K562 (cell line): ENCODE results near the gene RAD51AP1. TPM values are rescaled to one million over a fixed set of nuclear protein-coding genes. Genes with fewer than 3 reads are reported as not detected.

Experiments used
- CGGBP1 ChIP-seq: fragments of 250-450 bp; sonication (Bioruptor Pico); IDR thresholded peaks from 2 replicates; pipeline ENCODE4 v1.9.0; 2021; ENCODE audit warnings: mild to moderate bottlenecking
- FOXA1 ChIP-seq: fragments of 450-650 bp; IDR thresholded peaks from 2 replicates; pipeline ENCODE4 v1.6.1; 2016; ENCODE audit warnings: mild to moderate bottlenecking, borderline replicate concordance
- FOXJ3 ChIP-seq: sonication (generic); formaldehyde crosslinking; IDR thresholded peaks from 2 replicates; pipeline ENCODE4 v1.4.0; 2020; ENCODE audit warnings: mild to moderate bottlenecking, missing genetic modification reagents
- HCFC1 ChIP-seq: IDR thresholded peaks from 2 replicates; pipeline ENCODE4 v1.6.1; 2012; ENCODE audit warnings: low read depth, low read length, improper control_type of control experiment
- NFATC3 ChIP-seq: fragments of 450-650 bp; IDR thresholded peaks from 2 replicates; pipeline ENCODE4 v1.6.1; 2017; ENCODE audit warnings: mild to moderate bottlenecking
- POLR2B ChIP-seq: fragments of 450-650 bp; IDR thresholded peaks from 2 replicates; pipeline ENCODE4 v1.6.1; 2018; ENCODE audit warnings: low read depth; ENCODE audit not compliant: partially characterized antibody
- POLR2H ChIP-seq: IDR thresholded peaks from 2 replicates; pipeline ENCODE4 v1.6.1; 2016; ENCODE audit warnings: missing genetic modification characterization, low read depth, mild to moderate bottlenecking, control low read depth, missing compliant biosample characterization, moderate library complexity
- STAT5A ChIP-seq: IDR thresholded peaks from 2 replicates; pipeline ENCODE4 v1.6.1; 2012; ENCODE audit warnings: low read length, inconsistent platforms, borderline replicate concordance
- TAF1 ChIP-seq: IDR thresholded peaks from 2 replicates; pipeline ENCODE4 v1.6.1; 2011; ENCODE audit warnings: mild to moderate bottlenecking, low read length, moderate library complexity; ENCODE audit not compliant: insufficient read depth, control insufficient read depth, severe bottlenecking; ENCODE audit errors: extremely low read depth
- TAF9B ChIP-seq: fragments of 450-650 bp; IDR thresholded peaks from 2 replicates; pipeline ENCODE4 v1.6.1; 2018; ENCODE audit warnings: mild to moderate bottlenecking; ENCODE audit not compliant: partially characterized antibody
- TOE1 ChIP-seq, 2 experiments: fragments of 450-650 bp in 1 of 2; sonication (generic) in 1 of 2; formaldehyde crosslinking in 1 of 2; IDR thresholded peaks; 2 replicates each; pipeline versions ENCODE4 v1.7.1 to v1.8.0; 2016 to 2022; ENCODE audit warnings: borderline replicate concordance in 2 of 2, mild to moderate bottlenecking in 2 of 2, antibody characterized with exemption in 1 of 2, inconsistent platforms in 1 of 2, low read depth in 1 of 2, missing genetic modification reagents in 1 of 2, moderate library complexity in 1 of 2
- ZKSCAN1 ChIP-seq: fragments of 150-350 bp; IDR thresholded peaks from 2 replicates; pipeline ENCODE4 v1.6.1; 2016; ENCODE audit warnings: low read depth, low read length
- polyA plus RNA-seq, 8 experiments: library from polyadenylated mRNA; depleted of rRNA in 4 of 8; stranded (reverse) in 5 of 8; unstranded in 3 of 8; fragments of >200 nt; fragmentation: Nextera tagmentation in 2 of 8; fragmentation: Illumina TruSeq in 1 of 8; extraction: Ambion mirVana in 2 of 8; extraction: Trizol in 1 of 8; gene quantifications; 2 replicates each; pipeline versions ENCODE4 v1.2.1 to v1.2.3, GENCODE V29; 2011 to 2014; ENCODE audit warnings: inconsistent platforms in 1 of 8, missing spikeins in 1 of 8
- total RNA-seq, 7 experiments: library from RNA; depleted of rRNA in 6 of 7; stranded (reverse); fragments of >200 nt in 6 of 7; fragmentation: Illumina TruSeq in 2 of 7; extraction: Trizol in 2 of 7; gene quantifications; 2 replicates each; pipeline versions ENCODE4 v1.2.1 to v1.2.3, GENCODE V29; 2011 to 2021; ENCODE audit warnings: low replicate concordance in 1 of 7
- TF ChIP-seq, protein P1 (sequence below): sonication (generic); formaldehyde crosslinking; IDR thresholded peaks from 2 replicates; pipeline ENCODE4 v1.9.0; 2022; ENCODE audit warnings: mild to moderate bottlenecking, missing genetic modification reagents
- TF ChIP-seq, protein P2 (sequence below): sonication (generic); formaldehyde crosslinking; IDR thresholded peaks from 2 replicates; pipeline ENCODE4 v1.8.0; 2022; ENCODE audit warnings: mild to moderate bottlenecking, missing genetic modification reagents
- TF ChIP-seq, protein P3 (sequence below): sonication (generic); formaldehyde crosslinking; IDR thresholded peaks from 2 replicates; pipeline ENCODE4 v1.8.0; 2022; ENCODE audit warnings: mild to moderate bottlenecking, missing genetic modification reagents

The RAD51AP1 gene
- total and polyA plus RNA-seq, 9 of the 15 experiments (the other 6 are each of a cell fraction or from before 2014, with no cell fraction given), result 43.8 to 111 (median 89.1) TPM

- TF ChIP-seq TAF1, result peak; percentile 76
- TF ChIP-seq TOE1 (IDR thresholded peaks at IDR 0.05; ENCODE audit: borderline replicate concordance), result peak; percentile 80; the same call in 1 of the 2 replicates
- TF ChIP-seq TOE1 (CRISPR knock-in tag; IDR thresholded peaks at IDR 0.05; ENCODE audit: borderline replicate concordance, low read depth), result no peak
- peak; percentile 74 for TF ChIP-seq HCFC1
- no peak for TF ChIP-seq CGGBP1
- TF ChIP-seq NFATC3, result peak; percentile 55; the same call in 1 of the 2 replicates
- TF ChIP-seq POLR2H (tag), result peak; percentile 85
- no peak for TF ChIP-seq FOXJ3 (CRISPR knock-in tag)
- TF ChIP-seq, protein P1, sequence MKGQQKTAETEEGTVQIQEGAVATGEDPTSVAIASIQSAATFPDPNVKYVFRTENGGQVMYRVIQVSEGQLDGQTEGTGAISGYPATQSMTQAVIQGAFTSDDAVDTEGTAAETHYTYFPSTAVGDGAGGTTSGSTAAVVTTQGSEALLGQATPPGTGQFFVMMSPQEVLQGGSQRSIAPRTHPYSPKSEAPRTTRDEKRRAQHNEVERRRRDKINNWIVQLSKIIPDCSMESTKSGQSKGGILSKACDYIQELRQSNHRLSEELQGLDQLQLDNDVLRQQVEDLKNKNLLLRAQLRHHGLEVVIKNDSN (CRISPR knock-in tag), result peak; percentile 69
- no peak for TF ChIP-seq FOXA1
- TF ChIP-seq POLR2B, result peak; percentile 67
- TF ChIP-seq TAF9B, result peak; percentile 84
- TF ChIP-seq, protein P2, sequence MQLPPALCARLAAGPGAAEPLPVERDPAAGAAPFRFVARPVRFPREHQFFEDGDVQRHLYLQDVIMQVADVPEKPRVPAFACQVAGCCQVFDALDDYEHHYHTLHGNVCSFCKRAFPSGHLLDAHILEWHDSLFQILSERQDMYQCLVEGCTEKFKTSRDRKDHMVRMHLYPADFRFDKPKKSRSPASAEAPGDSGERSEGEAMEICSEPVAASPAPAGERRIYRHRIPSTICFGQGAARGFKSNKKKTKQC (CRISPR knock-in tag), result no peak
- TF ChIP-seq, protein P3, sequence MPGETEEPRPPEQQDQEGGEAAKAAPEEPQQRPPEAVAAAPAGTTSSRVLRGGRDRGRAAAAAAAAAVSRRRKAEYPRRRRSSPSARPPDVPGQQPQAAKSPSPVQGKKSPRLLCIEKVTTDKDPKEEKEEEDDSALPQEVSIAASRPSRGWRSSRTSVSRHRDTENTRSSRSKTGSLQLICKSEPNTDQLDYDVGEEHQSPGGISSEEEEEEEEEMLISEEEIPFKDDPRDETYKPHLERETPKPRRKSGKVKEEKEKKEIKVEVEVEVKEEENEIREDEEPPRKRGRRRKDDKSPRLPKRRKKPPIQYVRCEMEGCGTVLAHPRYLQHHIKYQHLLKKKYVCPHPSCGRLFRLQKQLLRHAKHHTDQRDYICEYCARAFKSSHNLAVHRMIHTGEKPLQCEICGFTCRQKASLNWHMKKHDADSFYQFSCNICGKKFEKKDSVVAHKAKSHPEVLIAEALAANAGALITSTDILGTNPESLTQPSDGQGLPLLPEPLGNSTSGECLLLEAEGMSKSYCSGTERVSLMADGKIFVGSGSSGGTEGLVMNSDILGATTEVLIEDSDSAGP (CRISPR knock-in tag), result no peak
- 0 out of 2 replicates have a peak, but pooled peaks have one; percentile 15 for TF ChIP-seq ZKSCAN1
- TF ChIP-seq STAT5A, result no peak
Observed at GRCh38 chr12:4538207-4539160, at the start of gene RAD51AP1 (continued).
